Lower leg skin (tissue), 3 donors: Measurements from ENCODE around the gene LILRA6.
"Not testable (repeated sequence)": the region's sequence is repeated elsewhere in the genome, so short reads cannot be mapped to it uniquely, and the experiment has no call there.

Experiments used
- POLR2A ChIP-seq, 2 donors: fragments of 450-650 bp; IDR thresholded peaks; one replicate each; pipeline ENCODE4 v1.6.1; 2016 to 2017; ENCODE audit warnings: antibody characterized with exemption in 2 of 2, mild to moderate bottlenecking in 1 of 2, moderate library complexity in 1 of 2
- TF ChIP-seq, protein P1 (sequence below), 3 donors: fragments of 450-650 bp; IDR thresholded peaks; one replicate each; pipeline ENCODE4 v1.5.1; 2016; ENCODE audit warnings: antibody characterized with exemption in 3 of 3, mild to moderate bottlenecking in 3 of 3, moderate library complexity in 2 of 3

DNA sequence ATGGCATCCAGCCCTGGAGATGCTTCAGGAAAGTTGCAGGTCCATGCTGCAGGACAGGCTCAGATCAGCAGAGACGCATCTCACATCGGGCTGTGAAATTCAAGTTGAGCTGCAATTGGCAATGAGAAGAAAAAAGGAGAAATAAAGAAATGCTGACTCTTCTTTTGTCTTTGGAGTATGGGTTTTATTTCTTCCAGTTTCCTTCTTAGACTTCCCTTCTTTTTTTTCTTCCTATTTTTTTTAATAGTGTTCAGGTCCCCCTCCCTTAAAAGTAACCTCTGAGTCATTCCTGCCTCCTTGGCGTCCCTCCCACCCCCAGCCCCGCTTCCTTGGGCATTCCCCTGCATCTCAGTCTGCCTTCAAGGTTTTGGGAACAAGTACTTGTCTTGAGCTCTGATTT lies 29.0 kb upstream of the LILRA6 start:
- TF ChIP-seq, protein P1, sequence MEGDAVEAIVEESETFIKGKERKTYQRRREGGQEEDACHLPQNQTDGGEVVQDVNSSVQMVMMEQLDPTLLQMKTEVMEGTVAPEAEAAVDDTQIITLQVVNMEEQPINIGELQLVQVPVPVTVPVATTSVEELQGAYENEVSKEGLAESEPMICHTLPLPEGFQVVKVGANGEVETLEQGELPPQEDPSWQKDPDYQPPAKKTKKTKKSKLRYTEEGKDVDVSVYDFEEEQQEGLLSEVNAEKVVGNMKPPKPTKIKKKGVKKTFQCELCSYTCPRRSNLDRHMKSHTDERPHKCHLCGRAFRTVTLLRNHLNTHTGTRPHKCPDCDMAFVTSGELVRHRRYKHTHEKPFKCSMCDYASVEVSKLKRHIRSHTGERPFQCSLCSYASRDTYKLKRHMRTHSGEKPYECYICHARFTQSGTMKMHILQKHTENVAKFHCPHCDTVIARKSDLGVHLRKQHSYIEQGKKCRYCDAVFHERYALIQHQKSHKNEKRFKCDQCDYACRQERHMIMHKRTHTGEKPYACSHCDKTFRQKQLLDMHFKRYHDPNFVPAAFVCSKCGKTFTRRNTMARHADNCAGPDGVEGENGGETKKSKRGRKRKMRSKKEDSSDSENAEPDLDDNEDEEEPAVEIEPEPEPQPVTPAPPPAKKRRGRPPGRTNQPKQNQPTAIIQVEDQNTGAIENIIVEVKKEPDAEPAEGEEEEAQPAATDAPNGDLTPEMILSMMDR (IDR thresholded peaks at IDR 0.05), result not testable (repeated sequence)
- not testable (repeated sequence) for TF ChIP-seq POLR2A (IDR thresholded peaks at IDR 0.05)
